Activated T-helper 2 cell treated with anti-CD3 and anti-CD28 coated beads, Interferon-gamma antibody, Interleukin-2, Interleukin-4, amounts not matched to agents 10 μg/mL and 5 μg/mL and 100 μg/mL, durations not matched to agents 14 hours and 24 hours and 36 hours (primary cell): ENCODE data around the gene YAP1. TPM values are rescaled to one million over a fixed set of nuclear protein-coding genes. Genes with fewer than 3 reads are reported as not detected.
"Not testable (repeated sequence)": the region's sequence is repeated elsewhere in the genome, so short reads cannot be mapped to it uniquely, and the experiment has no call there.

ENCODE experiments used
- DNase-seq: peaks from one replicate; pipeline ENCODE4 v3.0.0; 2021; ENCODE audit warnings: low spot score
- H3K27ac Mint-ChIP-seq: one replicate; pipeline ENCODE4 v1.8.0; 2021; ENCODE audit warnings: mixed read lengths
- H3K27me3 Mint-ChIP-seq: one replicate; pipeline ENCODE4 v1.8.0; 2021; ENCODE audit warnings: low read depth, mixed read lengths
- H3K36me3 Mint-ChIP-seq: one replicate; pipeline ENCODE4 v1.8.0; 2021; ENCODE audit warnings: low read depth, mixed read lengths
- H3K4me1 Mint-ChIP-seq: one replicate; pipeline ENCODE4 v1.8.0; 2021; ENCODE audit warnings: low read depth, mixed read lengths
- H3K4me3 Mint-ChIP-seq: one replicate; pipeline ENCODE4 v1.8.0; 2021; ENCODE audit warnings: low read depth, mild to moderate bottlenecking, moderate library complexity, mixed read lengths
- H3K9me3 Mint-ChIP-seq: one replicate; pipeline ENCODE4 v1.8.0; 2021; ENCODE audit warnings: mixed read lengths
- intact Hi-C: fragments of 100-400 bp; cut with micrococcal nuclease; formaldehyde crosslinking; loops from one replicate; pipeline ENCODE4 v1.15.1; 2023
- total RNA-seq: library from RNA; stranded (reverse); gene quantifications from 2 replicates; pipeline ENCODE4 v1.2.3, GENCODE V29; 2022

YAP1 gene
- total RNA-seq, 1 donor from 2014 or later = not detected

DNA sequence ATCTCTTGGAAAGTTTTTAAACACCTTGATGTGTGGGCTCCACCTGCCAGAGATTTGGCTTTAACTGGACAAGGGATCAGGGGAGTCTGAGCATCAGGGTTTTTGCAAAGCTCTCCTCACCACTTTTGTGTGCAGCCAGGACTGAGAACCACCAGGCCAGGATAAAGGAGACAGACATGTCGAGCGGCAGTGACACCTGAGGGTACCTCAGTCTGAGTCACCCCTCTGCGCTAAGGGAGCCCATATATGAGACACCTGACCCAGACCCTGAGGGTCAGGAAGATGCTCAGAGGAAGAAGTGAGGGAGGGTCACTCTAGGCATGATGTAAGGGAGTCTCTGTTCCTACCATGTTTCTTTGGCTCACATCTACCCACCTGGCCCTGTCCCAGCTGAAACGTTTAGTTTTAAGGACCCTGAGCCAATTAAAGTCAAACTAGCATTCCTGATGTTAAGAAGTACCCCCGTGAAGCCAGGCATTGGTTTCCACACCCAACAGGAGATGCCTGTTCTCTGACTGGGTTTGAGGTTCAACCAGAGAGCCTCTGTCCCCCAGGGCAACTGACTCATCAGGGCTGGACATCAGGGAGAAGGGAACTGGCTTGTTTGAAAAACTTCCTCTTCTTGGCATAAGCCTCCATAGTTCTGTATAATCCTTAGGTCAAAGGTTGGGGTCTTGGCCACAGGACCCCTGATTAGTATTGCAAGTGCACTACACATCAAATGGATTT is 134.6 kb downstream of the YAP1 start:
- no peaks in the 10 kb centered on the region for H3K36me3 Mint-ChIP-seq
- H3K4me1 Mint-ChIP-seq = no peaks in the 10 kb centered on the region
- H3K9me3 Mint-ChIP-seq = no peaks in the 10 kb centered on the region
- no peak overlapping the region for H3K27ac Mint-ChIP-seq
- no peaks in the 10 kb centered on the region for H3K27me3 Mint-ChIP-seq
- no peak overlapping the region for H3K4me3 Mint-ChIP-seq
- intact Hi-C loops = no loop called here
- no peak for DNase-seq

DNA sequence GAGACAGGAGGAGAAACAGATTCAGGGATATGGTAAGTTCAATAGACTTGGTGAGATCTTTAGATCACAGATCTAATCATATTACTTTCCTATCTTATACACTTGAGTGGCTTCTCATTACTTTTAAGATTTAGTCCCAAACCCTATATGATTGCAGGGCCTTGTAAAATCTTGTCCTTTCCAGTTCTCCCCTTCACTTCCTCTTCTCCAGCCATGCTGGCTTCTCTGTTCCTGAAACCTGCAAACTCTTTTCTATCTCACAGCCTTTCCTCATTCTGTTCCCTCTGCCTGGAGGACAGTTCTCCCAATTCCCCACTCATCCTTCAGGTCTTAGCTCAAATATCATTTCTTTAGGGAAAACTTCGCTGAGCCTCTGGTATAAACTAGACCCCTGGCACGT is 141.2 kb downstream of the YAP1 start:
- no peak for DNase-seq
- H3K36me3 Mint-ChIP-seq = no peaks in the 10 kb centered on the region
- no peak overlapping the region for H3K4me3 Mint-ChIP-seq
- H3K4me1 Mint-ChIP-seq = no peaks in the 10 kb centered on the region
- H3K27ac Mint-ChIP-seq = no peak overlapping the region
- intact Hi-C loops = no loop called here
- H3K27me3 Mint-ChIP-seq = no peaks in the 10 kb centered on the region
- no peaks in the 10 kb centered on the region for H3K9me3 Mint-ChIP-seq

DNA sequence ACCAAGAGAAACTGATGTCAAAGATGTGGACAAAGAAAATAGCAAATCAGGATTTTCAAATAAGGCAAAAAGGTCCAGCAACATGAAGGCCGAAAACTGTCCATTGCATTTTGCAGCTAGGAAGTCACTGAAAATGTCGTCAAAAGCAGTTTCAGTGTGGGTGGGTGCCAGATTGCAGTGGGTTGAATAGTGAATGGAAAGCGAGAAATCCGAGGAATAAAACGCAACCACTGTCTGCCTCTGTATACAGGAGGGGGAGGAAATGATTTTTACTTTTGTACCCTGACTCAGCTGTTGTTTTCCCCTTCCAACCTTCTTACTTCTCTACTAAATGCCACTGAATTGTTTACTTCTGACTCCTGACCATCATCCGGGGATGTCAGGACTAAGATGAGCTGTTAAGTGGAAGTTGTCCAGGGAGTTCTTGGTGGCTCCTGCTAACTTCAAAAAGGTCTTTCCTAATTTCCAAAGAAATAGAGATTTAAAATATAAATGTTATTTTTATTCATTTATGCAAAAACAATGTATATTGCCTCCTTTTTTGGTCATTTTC is 142.2 kb downstream of the YAP1 start:
- H3K27me3 Mint-ChIP-seq = no peaks in the 10 kb centered on the region
- H3K4me3 Mint-ChIP-seq = no peak overlapping the region
- no peak for DNase-seq
- no peak overlapping the region for H3K27ac Mint-ChIP-seq
- no peaks in the 10 kb centered on the region for H3K36me3 Mint-ChIP-seq
- no peaks in the 10 kb centered on the region for H3K9me3 Mint-ChIP-seq
- no peaks in the 10 kb centered on the region for H3K4me1 Mint-ChIP-seq
- intact Hi-C loops = no loop called here

DNA sequence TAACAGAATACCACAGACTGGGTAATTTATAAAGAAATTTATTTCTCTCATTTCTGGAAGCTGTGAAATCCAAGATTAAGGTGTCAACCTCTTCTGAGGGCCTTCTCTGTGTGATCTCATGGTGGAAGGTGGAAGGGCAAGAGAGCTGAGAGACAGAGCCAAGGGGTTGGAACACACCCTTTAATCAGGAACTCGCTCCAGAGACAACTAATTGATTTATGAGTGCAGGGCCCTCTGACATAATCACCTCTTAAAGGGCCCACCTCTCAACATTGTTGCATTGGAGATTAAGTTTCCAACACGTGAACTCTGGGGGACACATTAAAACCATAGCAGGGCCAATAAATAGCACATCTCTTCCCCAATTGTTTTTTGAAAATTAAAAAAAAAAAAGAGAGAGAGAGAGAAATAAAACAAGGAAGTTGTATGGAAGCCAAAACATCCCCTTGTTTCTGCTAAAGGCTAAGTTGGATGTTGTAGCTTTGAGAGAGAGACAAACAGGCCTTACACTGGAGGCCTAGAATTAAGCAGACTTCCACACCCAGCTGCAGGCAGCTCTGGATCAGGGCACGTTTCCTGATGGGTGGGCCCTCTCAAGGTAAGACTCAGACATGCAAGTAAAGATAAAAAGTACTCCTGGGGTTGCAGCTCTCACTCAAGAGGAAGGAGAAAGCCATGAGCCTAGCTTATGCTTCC is 142.9 kb downstream of the YAP1 start:
- no peaks in the 10 kb centered on the region for H3K36me3 Mint-ChIP-seq
- no peak overlapping the region for H3K4me3 Mint-ChIP-seq
- H3K9me3 Mint-ChIP-seq = no peaks in the 10 kb centered on the region
- H3K27me3 Mint-ChIP-seq = no peaks in the 10 kb centered on the region
- H3K4me1 Mint-ChIP-seq = no peaks in the 10 kb centered on the region
- DNase-seq = no peak
- intact Hi-C loops = no loop called here
- H3K27ac Mint-ChIP-seq = no peak overlapping the region

DNA sequence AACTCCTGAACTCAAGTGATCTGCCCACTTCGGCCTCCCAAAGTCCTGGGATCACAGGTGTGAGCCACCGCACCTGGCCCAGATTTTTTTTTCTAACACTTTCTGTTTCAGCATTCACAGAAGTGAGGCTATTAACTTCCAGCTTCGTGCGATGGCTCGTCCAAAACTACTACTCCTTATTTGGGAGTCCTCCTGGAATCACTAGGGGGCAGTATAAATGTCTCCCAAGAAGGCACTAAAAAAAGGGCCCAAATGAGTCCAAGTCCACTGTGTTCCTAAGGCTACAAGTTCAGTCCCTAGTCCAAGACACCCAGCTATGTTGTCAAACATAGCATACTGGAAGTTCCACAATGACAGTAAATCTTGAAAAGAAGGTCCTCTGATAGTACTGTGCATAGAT is 143.8 kb downstream of the YAP1 start:
- H3K27me3 Mint-ChIP-seq = no peaks in the 10 kb centered on the region
- no peak overlapping the region for H3K27ac Mint-ChIP-seq
- no peaks in the 10 kb centered on the region for H3K9me3 Mint-ChIP-seq
- intact Hi-C loops = no loop called here
- no peaks in the 10 kb centered on the region for H3K36me3 Mint-ChIP-seq
- no peak for DNase-seq
- H3K4me1 Mint-ChIP-seq = no peaks in the 10 kb centered on the region
- no peak overlapping the region for H3K4me3 Mint-ChIP-seq

DNA sequence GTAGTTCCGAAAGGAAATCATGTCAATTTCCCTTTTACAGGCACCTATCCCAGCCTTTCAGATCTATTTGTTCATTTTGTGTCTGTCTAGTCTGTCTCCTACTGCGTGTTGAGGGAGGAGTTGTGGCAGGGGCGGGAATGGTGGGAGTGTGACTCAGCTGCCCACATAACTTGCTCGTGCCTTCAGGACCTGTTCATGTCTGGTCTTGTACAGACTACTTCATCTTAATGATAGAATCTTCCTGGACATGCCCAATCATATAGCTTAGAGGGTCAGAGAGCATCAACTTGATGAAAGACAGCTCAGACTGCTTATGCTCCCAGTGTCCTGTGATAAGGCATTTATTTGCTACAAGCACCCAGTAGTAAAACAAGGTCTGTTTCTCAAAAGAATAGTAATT is 146.0 kb downstream of the YAP1 start:
- DNase-seq = no peak
- H3K27ac Mint-ChIP-seq = no peak overlapping the region
- no peaks in the 10 kb centered on the region for H3K9me3 Mint-ChIP-seq
- H3K4me1 Mint-ChIP-seq = no peaks in the 10 kb centered on the region
- no peaks in the 10 kb centered on the region for H3K27me3 Mint-ChIP-seq
- intact Hi-C loops = no loop called here
- H3K36me3 Mint-ChIP-seq = no peaks in the 10 kb centered on the region
- H3K4me3 Mint-ChIP-seq = no peak overlapping the region

DNA sequence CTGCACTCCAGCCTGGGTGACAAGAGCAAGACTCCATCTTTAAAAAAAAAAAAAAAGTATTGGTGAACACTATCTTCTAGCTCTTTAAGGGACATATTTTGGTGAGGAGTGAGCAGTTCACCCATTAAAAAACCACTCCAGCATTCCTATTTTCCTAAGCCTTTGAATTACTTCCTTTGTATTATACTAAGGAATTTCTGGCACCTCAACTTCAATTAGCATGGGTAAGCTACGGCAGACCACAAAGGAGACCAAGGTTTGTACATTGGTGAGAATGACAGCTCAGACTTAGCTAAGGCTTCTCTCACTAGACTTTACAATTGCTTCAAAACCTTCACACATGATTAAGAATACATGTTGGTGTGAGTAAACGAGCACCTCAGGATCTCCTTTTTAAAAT is 150.0 kb downstream of the YAP1 start:
- peaks cover 5% of the 10 kb centered on the region for H3K27me3 Mint-ChIP-seq
- no peak overlapping the region for H3K4me3 Mint-ChIP-seq
- H3K9me3 Mint-ChIP-seq = no peaks in the 10 kb centered on the region
- no peak for DNase-seq
- intact Hi-C loops = no loop called here
- H3K36me3 Mint-ChIP-seq = no peaks in the 10 kb centered on the region
- no peaks in the 10 kb centered on the region for H3K4me1 Mint-ChIP-seq
- no peak overlapping the region for H3K27ac Mint-ChIP-seq

DNA sequence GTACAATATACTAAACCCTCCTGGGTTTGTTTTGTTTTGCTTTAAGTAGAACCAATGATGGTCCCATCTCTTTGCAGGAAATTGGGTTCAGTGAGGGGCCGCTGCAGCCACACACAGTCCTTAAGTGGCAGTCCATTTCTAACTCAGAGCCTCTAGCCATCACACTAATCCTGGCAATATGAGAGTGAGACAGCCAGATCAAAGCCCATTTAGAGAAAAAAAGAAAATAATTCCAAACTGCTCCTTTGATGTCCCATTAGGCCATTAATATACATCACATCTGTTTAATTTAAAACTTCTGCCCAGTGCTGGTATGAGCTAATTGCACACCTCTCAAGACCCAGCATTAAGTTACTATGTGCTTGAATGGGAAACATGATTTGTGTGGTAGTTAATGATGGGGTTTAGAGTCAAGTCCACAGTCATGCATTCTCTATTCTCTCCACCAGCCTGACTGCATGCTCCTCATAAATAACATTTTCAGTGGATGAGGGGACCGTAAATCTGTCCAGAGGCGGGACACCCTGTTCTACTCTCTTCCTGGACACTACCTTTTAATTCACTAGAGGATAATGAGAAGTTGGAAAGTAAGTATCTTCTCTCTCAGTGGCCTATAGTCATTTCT is 153.2 kb downstream of the YAP1 start:
- Mint-ChIP-seq H3K36me3 (no peaks in the 10 kb centered on the region), H3K9me3 (no peaks in the 10 kb centered on the region), H3K4me1 (peaks cover 5% of the 10 kb centered on the region), H3K27ac (no peak overlapping the region), H3K4me3 (no peak overlapping the region), H3K27me3 (peaks cover 17% of the 10 kb centered on the region)
- intact Hi-C loops = no loop called here
- no peak for DNase-seq

DNA sequence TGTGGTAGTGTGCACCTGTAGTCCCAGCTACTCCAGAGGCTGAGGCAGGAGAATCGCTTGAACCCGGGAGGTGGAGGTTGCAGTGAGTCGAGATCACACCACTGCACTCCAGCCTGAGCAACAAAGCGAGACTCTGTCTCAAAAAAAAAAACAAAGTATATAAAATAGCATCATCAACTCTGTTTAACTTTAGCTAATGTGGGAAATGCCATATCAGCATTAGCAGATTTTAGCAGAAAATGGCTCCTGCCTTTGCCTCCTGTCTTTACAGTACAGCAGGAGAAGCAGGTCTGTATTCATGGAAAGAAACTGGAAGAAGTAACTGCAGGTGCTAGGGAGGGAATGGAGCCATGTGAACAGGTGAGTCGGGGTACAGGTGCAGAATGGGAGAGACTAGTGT is 154.5 kb downstream of the YAP1 start:
- H3K36me3 Mint-ChIP-seq, H3K9me3 Mint-ChIP-seq, H3K4me3 Mint-ChIP-seq, intact Hi-C loops, DNase-seq, H3K27ac Mint-ChIP-seq: not testable (repeated sequence)
- Mint-ChIP-seq H3K4me1 (peaks cover 13% of the 10 kb centered on the region), H3K27me3 (peaks cover 26% of the 10 kb centered on the region)

DNA sequence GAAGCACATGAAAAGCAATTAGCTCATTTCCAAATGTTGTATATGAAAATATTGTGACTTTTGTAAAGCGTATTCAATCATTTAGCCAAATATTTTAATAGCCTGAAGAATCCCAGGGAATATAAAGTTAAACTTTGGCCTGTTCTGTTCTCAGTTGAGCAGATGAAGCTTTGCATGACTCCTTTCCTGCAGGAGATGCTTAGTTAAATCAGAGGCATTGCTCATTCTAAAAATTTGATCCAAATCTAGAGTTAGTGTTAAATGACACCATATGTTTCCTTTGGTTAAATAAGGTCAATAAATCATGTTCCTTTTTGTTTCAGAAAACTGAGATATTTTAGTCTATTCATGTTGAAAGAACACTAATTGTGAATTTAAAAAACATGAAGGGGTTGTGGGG is 155.9 kb downstream of the YAP1 start:
- peaks cover 20% of the 10 kb centered on the region for H3K4me1 Mint-ChIP-seq
- intact Hi-C loops = no loop called here
- no peak overlapping the region for H3K4me3 Mint-ChIP-seq
- no peak for DNase-seq
- H3K27me3 Mint-ChIP-seq = peaks cover 36% of the 10 kb centered on the region
- H3K9me3 Mint-ChIP-seq = no peaks in the 10 kb centered on the region
- no peaks in the 10 kb centered on the region for H3K36me3 Mint-ChIP-seq
- H3K27ac Mint-ChIP-seq = no peak overlapping the region

DNA sequence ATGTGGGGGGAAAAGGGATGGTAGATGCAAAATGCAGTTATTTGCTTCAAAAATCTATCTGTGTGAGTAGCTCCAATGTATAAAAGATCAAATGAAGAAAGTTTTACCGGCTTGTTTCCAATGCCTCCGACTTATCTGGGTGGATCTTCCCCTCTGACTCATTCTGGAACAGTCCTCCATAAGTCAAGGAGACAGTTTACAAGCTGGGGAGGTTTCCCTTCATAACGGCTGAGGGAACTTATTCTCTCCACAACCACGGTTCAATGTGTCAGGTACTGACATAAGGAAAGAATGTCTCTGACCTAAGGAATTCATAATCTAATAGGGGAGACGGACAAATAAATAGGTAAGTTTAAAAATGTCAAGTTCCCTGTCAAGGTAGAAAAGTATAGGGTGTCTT is 157.4 kb downstream of the YAP1 start:
- Mint-ChIP-seq H3K27ac (no peak overlapping the region), H3K9me3 (no peaks in the 10 kb centered on the region), H3K27me3 (peaks cover 46% of the 10 kb centered on the region), H3K36me3 (no peaks in the 10 kb centered on the region), H3K4me1 (peaks cover 24% of the 10 kb centered on the region), H3K4me3 (no peak overlapping the region)
- DNase-seq = no peak
- intact Hi-C loops = no loop called here

DNA sequence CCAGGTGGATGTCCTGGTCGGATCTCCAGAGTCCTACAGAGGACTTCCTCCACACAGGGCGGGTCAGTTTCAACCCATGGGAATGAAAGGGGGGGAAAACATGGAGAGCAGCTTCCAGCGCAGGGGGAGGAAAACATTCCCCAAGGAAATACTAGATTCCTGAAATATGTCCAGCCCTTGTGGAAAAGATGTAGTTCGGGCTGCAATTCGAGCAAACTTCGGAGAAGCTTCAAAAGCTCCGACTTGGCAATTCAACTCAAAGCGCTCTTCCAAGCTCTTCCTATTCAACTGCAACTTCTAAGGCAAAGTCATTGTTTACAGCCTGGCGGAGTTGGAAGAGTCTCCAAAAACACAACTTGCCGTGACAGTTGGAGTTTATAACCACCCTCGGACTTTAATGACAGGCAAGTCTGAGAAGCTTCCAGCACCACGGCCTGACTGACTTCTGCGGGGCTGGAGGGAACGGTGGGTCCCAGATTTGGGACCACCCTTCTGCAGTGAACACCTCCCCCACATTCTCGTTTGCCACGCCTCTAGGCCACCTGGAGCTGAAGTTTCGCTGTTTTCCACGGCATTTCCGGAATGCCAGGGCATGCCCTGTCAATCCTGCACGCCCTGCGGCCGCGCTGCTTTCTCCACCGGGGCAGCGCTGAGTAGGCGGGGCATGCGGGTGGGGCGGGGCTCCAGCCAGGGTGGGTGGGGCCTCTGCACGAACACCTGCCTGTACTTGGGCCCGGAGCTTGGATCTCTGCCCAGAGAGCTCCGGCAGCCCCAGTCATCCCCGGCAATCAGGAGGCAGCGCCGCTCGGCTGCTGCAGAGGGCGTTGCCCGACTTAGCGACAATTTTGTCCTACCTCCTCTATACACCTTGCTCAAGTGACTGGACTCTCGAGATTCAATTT is 158.1 kb downstream of the YAP1 start:
- intact Hi-C loops = no loop called here
- peaks cover 25% of the 10 kb centered on the region for H3K4me1 Mint-ChIP-seq
- peak overlapping the region; percentile 46 for H3K4me3 Mint-ChIP-seq
- no peak overlapping the region for H3K27ac Mint-ChIP-seq
- DNase-seq = peak; percentile 61
- H3K27me3 Mint-ChIP-seq = peaks cover 49% of the 10 kb centered on the region
- no peaks in the 10 kb centered on the region for H3K9me3 Mint-ChIP-seq
- H3K36me3 Mint-ChIP-seq = no peaks in the 10 kb centered on the region
